HG03064 (cell line): ENCODE measurements around the gene PCK2.

ENCODE experiments used
- ATAC-seq: cut with Tn5 transposase; IDR thresholded peaks from one replicate; pipeline ENCODE4 v1.9.1; 2021; ENCODE audit warnings: low read depth; ENCODE audit not compliant: unreplicated experiment

Gene PCK2

DNA sequence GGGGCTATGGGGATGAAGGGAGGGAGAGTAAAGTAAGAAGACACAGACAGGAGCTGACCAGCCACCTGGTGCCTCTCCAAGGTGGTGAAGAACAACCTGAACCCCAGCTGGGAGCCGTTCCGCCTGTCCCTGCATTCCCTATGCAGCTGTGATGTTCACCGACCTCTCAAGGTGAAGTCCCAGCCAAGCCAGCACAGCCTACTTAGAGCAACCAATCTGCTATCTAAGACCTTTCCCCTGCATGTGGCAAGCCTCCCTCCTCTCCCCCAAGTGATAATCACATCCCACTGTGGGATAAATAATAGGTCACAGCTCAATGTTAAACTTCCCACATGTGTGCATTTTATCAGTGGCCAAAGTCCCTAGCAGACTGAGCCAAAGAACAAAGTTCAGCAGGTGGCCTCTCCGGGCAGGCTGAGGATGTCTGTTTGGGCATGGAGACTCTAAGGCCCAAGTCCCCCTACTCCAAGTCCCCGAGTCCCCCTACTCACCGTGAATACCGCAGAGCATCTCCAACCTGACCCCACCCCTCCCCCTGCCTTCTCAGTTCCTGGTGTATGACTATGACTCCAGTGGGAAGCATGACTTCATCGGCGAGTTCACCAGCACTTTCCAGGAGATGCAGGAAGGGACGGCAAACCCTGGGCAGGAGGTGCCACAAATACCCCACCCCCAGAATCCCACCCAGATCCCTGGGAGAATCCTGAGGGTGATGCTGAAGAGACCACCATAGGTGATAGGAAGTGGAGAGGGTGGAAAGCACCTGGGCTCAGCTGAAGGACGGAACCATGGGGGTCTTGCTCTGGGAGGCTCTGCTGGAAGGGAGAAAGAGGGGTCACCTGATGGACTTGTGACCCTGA, 19.3 kb upstream of the PCK2 start:
- ATAC-seq, result no peak

DNA sequence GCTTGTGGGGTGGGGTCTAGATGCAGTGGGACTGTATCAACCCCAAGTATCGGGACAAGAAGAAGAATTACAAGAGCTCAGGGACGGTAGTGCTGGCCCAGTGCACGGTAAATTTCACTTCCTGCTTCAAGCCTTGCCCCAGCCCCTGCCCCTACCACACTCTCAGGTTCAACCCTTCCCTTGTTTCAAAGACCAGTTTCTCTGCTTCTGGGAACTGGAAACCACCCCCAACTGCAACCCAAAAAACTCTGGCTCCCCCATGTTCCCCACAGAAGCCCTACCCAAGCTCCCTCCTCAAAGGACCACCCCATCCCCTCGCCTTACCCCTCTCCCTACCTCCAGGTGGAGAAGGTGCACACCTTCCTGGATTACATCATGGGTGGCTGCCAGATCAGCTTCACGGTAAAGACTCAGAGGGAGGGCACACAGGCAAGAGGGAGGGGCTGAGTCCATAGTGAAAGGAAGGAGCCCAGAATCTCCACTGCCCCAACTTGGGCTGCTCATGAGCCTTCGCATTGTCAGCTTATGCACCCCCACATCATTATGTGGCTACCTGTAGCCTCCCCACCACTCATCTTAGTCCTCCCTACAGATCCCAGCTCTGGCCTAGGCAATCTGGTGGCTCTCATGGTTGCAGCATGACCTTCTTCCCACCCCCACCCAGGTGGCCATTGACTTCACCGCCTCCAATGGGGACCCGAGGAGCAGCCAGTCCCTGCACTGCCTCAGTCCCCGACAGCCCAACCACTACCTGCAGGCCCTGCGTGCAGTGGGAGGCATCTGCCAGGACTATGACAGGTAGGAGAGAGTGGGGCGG, 18.4 kb upstream of the PCK2 start:
- ATAC-seq, result no peak

DNA sequence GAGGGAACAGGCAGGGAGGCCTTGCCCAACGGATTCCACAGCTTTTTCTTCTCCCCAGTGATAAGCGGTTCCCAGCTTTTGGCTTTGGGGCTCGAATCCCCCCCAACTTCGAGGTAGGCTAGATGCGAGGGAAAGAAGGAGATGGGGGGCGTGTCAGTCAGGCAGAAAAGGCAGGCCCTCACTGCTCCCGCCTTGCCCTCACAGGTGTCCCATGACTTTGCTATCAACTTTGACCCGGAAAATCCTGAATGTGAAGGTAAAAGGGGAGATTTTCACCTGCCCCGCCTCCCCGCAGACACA, 17.9 kb upstream of the PCK2 start:
- no peak for ATAC-seq

DNA sequence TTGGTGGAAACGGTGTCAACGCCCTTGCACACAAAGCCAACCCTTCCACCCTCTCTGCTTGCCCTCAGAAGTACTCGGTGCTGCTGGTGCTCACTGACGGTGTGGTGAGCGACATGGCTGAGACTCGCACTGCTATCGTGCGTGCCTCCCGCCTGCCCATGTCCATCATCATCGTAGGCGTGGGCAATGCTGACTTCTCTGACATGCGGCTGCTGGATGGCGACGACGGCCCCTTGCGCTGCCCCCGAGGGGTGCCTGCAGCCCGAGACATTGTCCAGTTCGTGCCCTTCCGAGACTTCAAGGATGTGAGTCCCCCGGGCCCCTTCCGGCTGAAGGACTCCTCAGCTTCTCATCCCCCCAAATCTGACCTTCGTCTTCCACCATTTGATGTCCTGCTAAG, 17.0 kb upstream of the PCK2 start:
- no peak for ATAC-seq

DNA sequence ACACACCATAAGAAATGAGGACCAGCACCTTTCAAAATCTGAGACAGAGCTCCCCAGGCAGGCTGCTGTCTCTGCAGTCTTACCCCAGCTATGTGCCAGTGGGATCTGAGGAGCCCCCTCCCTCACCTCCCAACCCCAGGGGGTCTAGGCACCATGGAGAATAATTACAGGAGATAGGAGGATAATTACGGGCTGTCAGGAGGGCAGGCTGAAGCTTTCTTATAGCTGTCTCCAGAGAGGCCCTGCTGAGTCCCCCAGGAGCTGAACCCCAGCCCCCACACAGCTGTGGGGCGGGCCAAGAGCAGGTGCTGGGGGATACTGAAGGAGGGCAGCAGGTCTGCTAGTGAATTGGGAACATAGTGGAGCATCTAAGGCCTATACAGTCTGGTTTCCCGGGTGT, 16.0 kb upstream of the PCK2 start:
- ATAC-seq, result no peak

DNA sequence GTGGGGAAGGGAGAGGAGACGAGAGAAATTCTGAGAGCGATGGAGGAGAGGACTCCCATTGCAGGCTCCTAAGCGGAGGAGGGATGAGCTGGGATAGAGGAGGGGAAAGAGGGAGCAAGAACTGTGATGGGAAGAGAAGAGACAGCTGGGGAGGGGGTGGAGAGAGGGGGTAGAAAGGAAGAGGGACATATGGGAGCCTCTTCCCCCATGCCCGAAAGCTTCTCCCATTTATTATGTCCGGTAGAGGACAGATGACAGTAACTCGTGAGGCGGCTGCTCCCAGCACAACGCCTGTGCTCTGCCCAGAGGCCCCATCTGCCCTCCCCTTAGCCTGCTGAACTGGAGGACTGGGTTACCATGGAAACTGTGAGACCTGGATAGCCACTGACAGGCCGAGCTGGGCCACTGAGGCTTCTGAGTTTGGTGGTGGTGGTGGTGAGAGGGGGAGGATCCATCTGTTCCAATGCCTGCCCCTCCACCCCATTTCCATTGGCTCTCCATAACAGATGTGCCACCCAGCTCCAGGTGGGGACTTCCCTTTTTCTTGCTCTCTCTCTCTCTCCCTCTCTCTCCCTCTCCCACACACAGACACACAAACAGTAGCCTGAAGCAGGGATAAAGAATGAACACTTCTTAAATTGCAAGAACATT, 14.5 kb upstream of the PCK2 start:
- no peak for ATAC-seq

DNA sequence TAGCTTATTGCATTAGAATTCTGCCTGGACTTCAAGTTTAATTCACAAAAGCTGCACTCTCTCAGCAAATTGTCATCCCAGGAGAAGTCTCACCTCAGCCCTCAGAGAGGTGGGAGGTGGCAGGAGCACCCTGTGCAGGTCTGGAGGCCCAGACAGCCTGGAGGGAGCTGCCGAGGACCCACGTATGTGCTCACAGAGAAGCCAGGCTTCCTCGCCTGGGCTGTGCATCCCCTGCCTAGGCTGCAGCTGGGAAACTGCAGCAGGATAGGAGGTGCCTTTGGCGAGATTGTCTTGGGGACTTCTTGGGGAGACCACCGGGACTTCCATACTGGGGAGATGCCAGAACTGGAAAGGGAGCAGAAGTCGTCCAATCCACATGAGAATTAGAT, 14.0 kb upstream of the PCK2 start:
- no peak for ATAC-seq

DNA sequence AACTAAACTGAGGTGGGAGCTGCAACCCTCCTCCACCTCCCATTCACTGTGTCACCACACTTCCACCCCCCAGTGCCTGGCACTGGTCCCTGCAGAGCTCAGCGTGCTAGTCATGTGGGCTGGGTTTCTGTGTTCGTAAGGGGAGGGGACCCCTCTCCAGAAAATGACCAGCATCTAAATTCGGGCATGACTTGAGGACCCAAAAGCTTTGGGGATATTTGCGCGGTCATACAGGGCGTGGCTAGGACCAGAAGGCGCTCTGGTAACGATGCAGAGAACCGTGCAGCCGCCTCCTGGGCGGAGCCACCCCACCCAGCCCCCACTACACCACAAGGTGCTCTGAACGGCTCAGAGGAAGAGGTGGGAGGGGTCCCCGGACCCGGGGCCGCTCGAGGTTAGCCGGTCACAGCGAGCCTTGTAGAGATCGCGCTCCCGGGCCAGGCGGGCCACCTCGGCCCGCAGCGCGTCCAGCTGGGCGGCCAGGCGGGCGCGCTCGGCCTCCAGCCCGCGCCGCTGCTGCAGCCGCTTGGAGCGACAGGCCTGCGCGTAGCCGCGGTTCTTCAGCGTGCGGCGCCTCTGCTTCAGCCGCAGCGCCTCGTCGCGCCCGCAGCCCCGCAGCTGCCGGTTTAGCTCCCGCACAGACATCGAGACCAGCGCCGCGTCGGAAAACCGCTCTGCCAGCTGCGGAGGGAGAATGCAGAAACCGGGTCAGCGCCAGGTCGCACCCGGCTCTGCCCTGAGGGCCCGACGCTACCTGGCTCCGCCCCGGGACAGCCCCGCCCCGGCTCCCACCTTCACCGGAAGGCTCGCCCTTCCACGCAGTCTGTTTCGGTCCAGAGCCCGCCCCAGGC, 13.0 kb upstream of the PCK2 start:
- peak; percentile 93 for ATAC-seq

DNA sequence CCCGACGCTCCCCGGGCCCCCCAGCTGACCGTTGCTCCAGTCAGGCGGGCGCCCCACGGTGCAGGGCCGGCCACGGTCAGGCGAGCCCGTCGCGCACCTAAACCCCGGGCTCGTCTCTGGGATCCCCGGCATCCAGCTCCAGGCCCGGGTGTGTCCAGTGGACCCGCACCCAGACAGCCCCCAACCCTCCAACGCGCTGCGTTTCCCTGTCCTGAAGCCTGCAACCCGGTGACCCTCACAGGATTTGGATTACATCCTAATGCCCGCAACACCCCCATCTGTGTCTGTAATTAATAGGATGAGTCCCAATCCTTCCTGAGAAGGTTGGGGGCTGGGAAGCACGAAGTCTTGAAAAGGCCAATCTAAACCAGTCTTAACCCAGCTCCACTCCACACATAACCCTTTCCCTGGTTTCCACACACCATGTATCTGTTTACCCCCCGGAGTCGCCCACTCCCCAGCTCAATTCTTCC, 12.3 kb upstream of the PCK2 start:
- ATAC-seq, result no peak

DNA sequence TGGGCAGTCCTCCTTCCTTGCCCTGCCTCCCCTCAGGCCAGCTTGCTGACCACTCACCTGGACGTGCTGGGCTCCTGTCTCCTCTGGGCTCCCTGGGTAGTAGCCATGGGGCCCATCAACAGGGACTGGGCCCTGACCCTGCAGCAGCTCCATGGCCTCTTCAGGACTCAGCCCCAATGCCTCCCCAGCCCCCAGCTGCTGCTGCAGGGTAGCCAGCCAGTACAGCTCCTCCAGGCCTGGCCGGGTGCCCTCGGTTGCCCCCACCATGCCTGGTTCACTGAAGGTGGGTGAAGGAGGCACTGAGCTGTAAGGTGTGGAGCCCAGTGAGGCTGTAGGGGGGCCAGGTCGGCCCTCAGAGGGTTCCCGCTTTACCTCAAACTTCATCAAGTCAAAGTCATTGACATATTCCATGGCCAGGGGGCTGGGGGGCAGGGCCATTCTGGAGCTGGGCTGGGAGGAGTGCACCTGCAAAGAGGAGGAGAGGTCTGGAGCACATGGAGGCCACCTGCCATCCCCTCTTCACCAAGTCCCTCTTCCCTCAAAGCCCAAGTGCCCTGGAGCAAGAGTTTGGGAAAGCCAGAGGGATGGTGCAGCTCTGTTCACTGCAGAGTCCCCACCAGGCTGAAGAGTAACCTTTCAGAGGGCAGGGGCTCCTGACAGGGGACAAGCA, 11.6 kb upstream of the PCK2 start:
- no peak for ATAC-seq

DNA sequence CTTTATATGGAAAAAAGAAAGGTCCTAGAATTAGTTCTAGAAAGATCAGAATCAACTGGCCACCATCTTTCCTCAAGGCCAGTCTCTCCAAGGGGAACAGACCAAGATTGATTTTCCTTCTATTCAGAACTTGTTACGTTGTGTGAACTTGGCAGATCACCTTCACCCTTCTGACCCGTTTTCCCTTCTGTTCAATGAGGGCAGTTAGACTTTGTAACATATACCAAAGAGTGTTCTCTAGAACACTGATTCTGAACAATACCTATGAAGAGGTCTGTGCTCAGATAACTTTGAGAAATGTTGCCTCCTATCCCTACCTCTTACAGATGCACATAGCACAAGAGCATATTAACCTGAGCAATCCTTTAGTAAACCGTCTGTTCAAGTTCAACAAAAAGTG, 10.6 kb upstream of the PCK2 start:
- no peak for ATAC-seq

DNA sequence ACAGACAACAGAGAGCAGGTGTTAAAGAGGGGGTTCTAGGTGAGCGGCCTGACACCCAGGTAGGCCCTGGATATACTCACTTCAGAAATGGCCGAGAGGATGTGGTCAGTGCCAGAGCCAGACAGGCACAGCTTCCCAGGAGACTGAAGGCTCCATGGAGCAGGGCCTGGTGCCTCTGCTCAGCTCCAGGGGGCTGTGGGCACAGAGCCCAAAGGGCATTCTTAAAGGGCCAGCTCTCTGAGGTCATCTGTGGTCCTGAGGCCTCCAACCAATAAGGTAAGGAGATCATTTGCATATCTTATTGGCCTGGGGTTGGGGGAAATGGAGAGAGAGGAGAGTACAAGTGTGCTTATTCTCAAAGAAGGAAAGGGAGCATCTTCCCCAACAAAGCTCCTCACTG, 9.7 kb upstream of the PCK2 start:
- no peak for ATAC-seq

DNA sequence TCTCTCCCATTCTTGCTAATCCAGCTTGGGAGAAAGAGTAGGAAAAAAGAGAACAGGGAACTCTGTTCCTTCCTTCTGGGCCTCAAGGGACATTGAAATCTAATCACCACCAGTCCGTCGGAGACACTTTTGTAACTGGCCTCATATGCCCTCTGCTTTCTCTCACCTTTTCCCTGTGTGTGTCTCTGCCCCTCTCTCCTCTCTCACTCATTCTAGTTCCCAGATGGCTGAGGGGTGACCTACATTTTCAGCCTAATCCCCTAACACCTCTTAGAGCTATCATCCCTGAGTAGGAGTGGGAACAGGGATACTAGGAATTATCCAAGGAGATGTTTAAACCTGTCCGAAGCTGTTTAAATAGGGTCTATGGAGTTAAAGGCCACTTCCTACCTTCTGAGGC, 8.9 kb upstream of the PCK2 start:
- ATAC-seq, result no peak

DNA sequence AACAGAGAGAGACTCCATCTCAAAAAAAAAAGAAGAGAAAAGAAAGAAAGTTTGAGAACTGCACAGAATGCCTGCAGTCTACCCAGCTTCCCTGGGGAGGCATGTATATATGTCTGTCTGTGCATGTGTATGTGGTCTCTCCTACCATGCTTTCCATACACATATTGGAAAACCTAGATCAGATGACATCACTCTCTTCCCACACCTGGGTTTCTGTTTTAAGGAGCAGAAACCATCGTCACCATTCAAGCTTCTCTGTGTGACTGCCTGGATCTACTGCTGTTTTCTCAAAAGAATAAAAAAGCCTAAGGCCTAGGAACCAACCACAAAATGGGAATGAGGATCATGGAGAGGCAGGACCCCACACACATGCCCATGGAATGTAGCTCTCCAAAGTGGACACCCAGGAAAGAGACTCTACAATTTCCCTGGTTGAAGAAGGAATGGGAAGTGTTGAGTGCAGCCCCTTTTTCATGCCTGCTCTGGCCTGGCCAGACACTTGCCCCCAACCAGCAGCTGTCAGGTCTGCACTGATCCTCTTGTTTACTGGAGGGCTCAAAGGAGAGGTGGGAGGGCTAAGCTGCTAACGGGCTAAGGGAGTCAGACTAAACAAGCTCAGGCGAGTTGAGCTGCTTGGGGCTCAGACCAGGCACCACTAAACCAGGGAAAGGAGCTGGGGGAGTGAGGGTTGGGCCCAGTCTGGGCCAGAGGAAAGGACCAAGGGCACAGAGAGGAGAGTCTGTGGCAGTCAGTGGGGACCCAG, 7.7 kb upstream of the PCK2 start:
- ATAC-seq, result no peak

DNA sequence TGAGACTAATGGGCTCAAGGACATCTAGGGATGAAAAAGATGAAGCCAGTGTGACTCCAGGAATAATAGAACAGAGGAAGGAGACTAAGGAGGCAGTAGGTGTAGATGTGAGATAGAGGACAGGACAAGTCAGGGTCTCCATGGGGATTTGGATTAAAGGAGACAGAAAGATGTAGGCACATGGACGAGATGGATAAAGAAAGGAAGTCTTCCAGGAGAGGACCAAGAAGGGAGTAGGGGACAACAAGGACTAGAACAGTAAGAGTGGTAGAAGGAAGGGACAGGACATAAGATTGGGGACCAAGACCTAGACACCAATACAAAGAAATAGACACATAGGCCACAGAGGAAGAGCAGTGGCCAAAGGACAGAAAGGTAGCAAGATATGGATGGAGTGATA, 7.1 kb upstream of the PCK2 start:
- no peak for ATAC-seq

DNA sequence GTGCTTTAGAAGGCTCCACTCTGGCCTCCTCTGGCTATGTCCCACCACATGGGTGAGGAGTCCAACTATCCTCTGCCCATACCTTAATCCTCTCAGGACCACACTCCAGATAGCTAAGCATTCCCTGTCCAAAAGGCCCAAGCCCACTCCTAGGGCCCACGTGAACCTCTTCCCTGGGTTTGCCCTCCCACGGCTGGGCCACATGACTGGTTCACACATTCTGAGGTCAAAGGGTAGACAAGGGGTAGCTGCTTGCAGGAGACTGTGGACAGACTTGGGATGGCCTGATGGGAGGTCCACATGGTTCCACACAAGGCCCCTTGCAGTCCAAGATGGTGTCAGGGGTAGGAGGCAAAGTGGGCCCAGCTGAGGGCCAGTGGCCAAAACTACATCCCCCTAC, 6.0 kb upstream of the PCK2 start:
- ATAC-seq, result no peak

DNA sequence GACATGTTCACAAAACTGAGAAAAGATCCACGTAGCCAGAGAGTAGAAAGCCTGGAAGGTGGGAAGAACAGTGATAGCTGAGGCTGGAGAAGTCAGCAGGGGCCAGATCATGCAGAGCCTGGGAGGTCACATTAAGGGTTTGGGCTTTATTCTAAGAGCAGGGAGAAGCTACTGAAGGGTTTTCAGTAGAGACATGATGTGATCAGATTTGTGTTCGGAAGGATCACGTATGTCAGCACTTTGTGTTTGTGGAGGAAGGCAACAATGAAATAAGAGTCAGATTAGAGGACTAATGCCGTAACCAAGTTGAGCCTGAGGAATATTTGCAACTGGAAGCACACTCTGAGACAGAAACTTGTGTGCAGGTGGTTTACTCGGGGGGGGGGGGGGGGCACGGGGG, 4.2 kb upstream of the PCK2 start:
- ATAC-seq, result no peak

DNA sequence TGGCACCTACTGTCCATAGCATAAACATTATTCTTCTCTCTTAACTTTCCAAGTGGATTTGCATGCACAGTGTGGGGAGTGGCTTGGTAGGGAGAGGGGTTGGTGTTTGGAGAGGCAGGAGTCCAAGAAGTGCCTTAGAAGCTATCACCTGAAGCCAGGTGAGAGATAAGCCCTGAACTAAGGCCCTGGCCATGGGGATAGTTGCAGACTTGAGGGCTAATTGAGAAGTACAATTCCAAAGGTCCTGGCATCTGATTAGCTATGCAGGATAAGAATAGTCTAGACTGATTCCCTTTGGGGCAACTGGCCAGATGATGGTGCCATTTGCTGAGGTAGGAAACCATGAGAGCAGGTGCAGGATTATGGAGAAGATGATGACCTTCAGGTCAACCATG, 2.0 kb upstream of the PCK2 start:
- ATAC-seq, result no peak

DNA sequence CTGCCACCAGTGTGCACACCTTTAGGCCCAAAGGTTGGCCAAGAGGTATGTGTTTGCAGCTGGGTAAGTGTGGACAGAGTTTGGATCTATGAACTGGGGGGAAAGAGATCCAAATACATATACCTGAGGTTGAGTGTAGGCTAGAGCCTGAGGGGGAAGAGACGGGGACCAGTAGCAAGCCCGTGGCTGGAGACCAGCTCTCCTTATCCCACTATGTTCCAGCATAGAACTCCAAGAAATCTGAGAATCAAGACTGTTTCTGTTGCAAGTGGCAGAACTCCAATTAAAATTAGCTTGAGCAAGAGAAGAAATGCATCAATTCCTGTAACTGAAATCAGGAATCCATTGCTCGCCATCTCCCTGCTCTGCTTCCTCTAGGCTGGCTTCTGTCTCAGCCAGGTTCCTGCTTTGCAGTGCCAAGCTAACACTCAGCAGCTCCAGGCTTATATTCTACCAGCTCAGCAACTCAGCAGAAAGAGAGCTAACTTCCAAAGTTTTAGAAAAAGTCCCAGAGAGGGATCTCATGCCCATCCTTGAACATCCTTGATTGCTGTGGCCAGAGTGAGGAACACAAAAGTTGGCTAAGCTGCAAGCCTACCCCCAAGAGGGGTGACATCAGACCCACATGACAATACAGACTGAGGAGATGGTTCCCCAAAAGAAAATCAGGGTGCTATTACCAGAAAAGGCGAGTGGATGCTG, 1.5 kb upstream of the PCK2 start:
- no peak for ATAC-seq
